Body of pancreas (tissue), 4 donors: Measurements from ENCODE around the gene GZMH.

Experiments
- POLR2A ChIP-seq, 3 donors: fragments of 450-650 bp; IDR thresholded peaks; one replicate each; pipeline ENCODE4 v1.6.1; 2016; ENCODE audit warnings: antibody characterized with exemption in 3 of 3, mild to moderate bottlenecking in 2 of 3
- TF ChIP-seq, protein P1 (sequence below), 7 experiments: fragments of 450-650 bp in 4 of 7; fragments of 200-600 bp in 3 of 7; sonication (generic) in 3 of 7; IDR thresholded peaks; one replicate each; pipeline ENCODE4 v1.5.1; 2016 to 2019; ENCODE audit warnings: antibody characterized with exemption in 7 of 7

DNA sequence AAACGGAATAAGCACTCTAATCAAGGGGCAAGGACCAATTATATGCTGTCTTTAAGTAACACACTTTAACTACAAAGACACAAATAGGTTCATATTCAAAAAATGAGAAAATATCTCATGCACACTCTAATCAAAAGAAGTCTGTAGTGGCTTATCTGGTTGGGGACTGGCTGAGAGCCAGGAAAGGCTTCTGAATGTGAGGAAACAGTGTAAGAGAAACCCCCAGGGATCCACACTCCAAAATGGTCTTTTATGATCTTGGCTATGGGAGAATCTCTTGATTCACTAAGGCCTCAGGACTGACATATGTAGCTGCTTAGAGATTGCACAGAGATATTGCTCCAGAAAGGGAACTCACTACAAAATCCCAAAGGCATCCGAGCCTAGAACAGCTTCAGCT is 43.7 kb downstream of the GZMH start:
- TF ChIP-seq, protein P1, sequence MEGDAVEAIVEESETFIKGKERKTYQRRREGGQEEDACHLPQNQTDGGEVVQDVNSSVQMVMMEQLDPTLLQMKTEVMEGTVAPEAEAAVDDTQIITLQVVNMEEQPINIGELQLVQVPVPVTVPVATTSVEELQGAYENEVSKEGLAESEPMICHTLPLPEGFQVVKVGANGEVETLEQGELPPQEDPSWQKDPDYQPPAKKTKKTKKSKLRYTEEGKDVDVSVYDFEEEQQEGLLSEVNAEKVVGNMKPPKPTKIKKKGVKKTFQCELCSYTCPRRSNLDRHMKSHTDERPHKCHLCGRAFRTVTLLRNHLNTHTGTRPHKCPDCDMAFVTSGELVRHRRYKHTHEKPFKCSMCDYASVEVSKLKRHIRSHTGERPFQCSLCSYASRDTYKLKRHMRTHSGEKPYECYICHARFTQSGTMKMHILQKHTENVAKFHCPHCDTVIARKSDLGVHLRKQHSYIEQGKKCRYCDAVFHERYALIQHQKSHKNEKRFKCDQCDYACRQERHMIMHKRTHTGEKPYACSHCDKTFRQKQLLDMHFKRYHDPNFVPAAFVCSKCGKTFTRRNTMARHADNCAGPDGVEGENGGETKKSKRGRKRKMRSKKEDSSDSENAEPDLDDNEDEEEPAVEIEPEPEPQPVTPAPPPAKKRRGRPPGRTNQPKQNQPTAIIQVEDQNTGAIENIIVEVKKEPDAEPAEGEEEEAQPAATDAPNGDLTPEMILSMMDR (IDR thresholded peaks at IDR 0.05): no peak
- TF ChIP-seq POLR2A (IDR thresholded peaks at IDR 0.05): no peak
